HG03280 (cell line): ENCODE measurements around the gene GRIK2.

Experiments used
- ATAC-seq: cut with Tn5 transposase; IDR thresholded peaks from one replicate; pipeline ENCODE4 v1.9.1; 2021; ENCODE audit warnings: mild to moderate bottlenecking, moderate library complexity; ENCODE audit not compliant: unreplicated experiment

GRIK2 gene

GRCh38 chr6:101770116-101770515 is 376.6 kb downstream of the GRIK2 start:
- no peak for ATAC-seq

- ATAC-seq: no peak
Measured at GRCh38 chr6:101776919-101777350, 383.4 kb downstream of the GRIK2 start.

DNA sequence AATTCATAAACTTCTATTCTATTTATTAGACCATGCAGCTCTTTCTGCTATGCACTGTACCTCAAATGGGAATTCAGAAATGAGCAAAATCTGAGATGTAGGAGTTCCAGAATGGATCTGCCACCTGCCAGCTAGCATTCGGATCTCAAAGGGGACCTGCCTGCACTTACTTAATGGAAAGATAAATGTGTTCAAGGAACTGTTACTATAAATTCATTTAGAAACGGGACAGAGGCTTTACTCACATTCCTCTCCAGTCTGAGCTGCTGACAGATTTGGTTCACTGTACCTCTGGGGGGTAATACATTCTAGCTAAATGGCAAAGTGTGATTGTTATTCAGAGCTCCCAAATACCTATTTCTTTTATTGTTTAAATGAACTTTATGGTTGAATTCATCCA is 384.1 kb downstream of the GRIK2 start:
- no peak for ATAC-seq

DNA sequence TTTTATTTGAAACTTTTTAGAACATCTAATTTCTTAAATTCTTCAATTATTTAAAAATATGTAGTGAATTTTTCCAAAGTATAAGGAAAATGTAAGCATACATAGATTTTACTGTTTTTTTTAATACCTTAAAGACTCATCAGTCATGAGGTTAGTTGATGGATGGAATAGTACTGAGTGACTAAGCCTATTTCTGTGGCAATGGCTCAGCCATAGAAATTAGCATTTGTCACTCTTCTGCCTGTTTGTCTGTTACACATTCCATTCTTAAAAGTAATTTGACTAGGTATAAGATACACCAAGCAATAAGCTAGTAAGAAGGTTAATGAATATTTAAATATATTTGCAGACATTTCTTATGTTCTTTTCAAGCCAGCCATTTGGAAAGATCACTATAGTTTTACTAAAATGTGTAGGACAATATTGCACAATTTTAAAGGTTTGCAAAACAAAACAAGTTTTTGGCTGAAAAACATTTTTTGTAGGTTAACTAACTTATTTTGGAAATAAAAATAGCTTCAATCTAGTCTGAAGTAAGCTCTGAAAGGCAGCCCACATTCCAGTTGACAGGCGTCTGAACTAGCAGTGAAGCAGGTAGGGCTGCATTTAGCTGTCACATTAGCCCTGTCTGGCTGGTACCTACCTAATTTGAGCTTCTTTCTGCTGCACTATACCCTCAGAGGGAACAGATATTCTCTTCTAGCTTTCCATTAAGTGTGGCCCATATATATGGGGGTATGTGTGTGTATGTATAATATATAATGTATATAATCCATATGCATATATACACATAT is 385.7 kb downstream of the GRIK2 start:
- ATAC-seq: no peak

GRCh38 chr6:101783287-101783686 is 389.8 kb downstream of the GRIK2 start:
- no peak for ATAC-seq

- ATAC-seq: no peak
Measured at GRCh38 chr6:101784094-101784493, 390.6 kb downstream of the GRIK2 start.

- ATAC-seq: no peak
Measured at GRCh38 chr6:101799531-101799930, 406.0 kb downstream of the GRIK2 start.

- no peak for ATAC-seq
Measured at GRCh38 chr6:101800598-101800997, 407.1 kb downstream of the GRIK2 start.

GRCh38 chr6:101803136-101803535 is 409.6 kb downstream of the GRIK2 start:
- no peak for ATAC-seq

- no peak for ATAC-seq
Measured at GRCh38 chr6:101806241-101806640, 412.7 kb downstream of the GRIK2 start.

- ATAC-seq: no peak
Measured at GRCh38 chr6:101811108-101811507, 417.6 kb downstream of the GRIK2 start.

- ATAC-seq: no peak
Measured at GRCh38 chr6:101816716-101817115, 423.2 kb downstream of the GRIK2 start.

DNA sequence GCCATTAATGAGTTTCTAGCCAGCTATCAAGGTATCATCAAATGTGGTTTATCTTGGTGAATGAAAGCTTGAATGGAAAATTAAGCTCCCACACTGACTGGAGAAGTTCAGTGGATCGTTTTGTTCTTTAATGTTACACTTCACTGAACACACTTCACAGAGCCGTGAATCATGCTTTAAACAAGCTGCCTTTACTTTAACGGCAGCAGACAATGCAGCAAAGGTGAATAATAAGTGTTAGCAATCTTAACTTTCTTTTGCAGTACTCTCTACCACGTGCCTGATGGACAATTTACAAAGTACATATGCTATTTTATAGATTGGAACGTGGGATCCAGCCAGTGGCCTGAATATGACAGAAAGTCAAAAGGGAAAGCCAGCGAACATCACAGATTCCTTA is 424.5 kb downstream of the GRIK2 start:
- ATAC-seq: no peak

- no peak for ATAC-seq
Measured at GRCh38 chr6:101824551-101825345, 431.2 kb downstream of the GRIK2 start.

DNA sequence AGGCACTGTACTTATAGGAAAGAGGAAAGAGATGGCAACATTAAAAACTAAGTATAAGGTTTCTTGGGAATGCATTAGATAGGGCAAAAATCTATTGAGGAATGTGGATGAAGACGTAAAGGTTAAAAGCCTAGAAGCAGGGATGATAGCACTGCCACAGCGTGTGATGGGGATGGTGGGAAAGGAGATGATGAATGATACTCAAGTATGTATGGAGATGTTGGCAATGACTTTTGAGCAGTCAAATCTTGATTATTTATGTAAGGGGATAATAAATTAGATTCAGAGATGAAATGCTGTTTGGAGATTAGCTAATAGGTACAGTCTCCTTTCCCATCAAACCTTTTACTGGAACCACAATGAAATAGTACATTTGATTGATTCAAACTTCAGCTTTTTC is 432.8 kb downstream of the GRIK2 start:
- ATAC-seq: no peak

DNA sequence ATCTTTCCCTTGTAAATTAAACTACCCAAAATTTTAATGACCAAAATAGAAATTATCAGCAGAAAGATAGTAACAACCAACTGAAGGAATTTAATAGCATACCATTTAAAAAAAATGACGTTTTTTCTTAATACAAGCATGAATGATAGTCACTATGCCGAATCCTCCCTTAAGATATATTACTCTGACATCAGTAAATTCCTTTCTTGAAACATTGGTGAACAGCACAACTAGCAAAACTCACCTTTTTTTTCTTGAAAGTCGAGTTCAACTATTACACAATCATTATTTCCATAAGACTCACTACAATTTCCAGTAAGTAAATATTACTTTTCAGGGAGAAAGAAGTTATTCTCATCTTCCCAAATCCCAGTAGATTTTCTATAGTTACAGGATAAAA is 433.2 kb downstream of the GRIK2 start:
- no peak for ATAC-seq

DNA sequence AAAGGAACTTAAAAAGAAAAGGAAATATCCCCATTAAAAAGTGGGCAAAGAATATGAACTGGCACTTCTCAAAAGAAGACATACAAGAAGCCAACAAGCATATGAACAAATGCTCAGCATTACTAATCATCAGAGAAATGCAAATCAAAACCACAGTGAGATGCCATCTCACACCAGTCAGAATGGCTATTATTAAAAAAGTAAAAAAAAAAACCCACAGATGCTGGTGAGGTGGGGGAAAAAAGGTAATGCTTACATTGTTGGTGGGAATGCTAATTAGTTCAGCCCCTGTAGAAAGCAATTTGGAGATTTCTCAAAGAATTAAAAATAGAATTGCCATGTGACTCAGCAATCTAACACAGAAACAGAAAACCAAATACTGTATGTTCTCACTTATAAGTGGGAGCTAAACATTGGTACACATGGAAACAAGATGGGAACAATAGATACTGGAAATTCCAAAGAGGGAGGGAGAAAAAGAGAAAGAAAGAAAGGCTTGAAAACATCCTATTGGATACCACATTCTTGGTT is 437.1 kb downstream of the GRIK2 start:
- ATAC-seq: no peak

DNA sequence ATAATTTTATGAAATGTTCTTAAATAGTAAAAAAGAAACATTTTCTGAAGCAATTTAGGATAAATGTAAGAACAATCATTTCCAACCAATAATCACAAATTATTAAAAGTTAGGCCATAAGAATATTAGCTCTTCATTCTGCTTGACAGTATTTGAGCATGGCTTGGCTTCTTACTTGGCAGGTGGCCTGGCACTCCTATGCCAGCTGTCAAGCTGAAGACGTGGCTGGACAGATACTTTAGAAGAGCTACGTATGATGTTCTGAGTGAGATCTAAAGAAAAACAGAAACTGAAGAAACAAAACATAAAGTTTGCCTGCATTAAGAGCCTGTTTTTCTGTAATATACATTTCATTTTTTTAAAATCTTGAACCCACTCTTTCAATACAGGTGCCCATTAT is 438.9 kb downstream of the GRIK2 start:
- no peak for ATAC-seq

- ATAC-seq: no peak
Measured at GRCh38 chr6:101840100-101840499, 446.6 kb downstream of the GRIK2 start.

GRCh38 chr6:101845172-101845571 is 451.7 kb downstream of the GRIK2 start:
- no peak for ATAC-seq

DNA sequence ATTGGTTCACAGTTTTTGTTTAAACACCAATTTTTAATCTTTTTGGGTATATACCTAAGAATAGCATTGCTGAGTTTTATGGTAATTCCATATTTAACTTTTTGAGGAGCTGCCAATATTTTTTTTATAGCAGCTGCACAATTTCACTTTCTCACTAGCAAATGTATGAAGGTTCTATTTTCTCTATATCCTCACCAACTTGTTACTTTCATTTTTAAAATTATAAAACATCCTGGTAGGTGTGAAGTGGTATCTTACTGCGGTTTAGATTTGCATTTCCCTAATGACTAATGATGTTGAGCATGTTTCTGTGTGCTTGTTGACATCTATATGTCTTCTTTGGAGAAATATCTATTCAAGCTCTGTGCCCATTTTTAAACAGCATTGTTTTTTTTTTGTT is 452.1 kb downstream of the GRIK2 start:
- ATAC-seq: peak; percentile 61

- no peak for ATAC-seq
Measured at GRCh38 chr6:101847690-101848089, 454.2 kb downstream of the GRIK2 start.
